GM18951 (cell line): ENCODE results near the gene PLA2G4E.

Source experiments
- POLR2A ChIP-seq: IDR thresholded peaks from 4 replicates; pipeline ENCODE4 v1.6.1; 2011; ENCODE audit warnings: mild to moderate bottlenecking; ENCODE audit not compliant: insufficient read length, insufficient read depth; ENCODE audit errors: extremely low read depth
- in situ Hi-C: fragments of 300-500 bp; cut with MboI; formaldehyde crosslinking; loops from one replicate; pipeline ENCODE4 v1.12.0; 2022; ENCODE audit warnings: low sequenced_read_pairs, mixed read lengths, inconsistent platforms; ENCODE audit not compliant: unreplicated experiment

The PLA2G4E gene

DNA sequence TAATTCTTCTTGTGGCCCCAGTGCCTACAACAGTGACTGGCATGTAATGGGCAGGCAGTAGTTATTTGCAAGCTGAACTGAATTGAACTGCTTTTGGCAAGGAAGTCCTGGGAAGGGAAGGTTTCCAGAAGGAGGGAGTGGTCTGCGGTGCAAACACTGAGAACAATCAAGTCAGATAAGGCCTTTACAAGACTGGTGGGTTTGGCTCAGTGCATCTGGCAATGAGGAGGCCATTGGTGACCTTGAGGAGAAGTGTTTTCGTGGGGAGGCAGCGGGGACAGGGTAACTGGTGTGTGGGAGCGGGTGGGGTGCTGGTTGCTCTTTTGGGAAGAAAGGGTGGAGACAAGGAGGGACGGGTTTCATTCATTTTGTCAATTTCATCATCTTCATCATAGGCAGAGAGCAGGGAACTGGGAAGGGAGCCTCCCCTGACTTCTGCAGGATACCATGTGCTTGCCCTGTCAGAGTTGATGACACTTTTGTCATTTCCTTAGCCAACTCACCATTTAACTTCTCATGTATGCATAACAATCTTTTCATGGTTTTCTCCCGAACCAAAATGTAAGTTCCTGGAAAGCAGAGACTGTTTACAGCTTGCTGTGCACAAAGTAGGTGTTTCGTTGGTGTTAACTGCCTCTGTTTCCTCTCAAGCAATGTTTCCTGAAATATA, 40.1 kb downstream of the PLA2G4E start:
- no peak for TF ChIP-seq POLR2A

DNA sequence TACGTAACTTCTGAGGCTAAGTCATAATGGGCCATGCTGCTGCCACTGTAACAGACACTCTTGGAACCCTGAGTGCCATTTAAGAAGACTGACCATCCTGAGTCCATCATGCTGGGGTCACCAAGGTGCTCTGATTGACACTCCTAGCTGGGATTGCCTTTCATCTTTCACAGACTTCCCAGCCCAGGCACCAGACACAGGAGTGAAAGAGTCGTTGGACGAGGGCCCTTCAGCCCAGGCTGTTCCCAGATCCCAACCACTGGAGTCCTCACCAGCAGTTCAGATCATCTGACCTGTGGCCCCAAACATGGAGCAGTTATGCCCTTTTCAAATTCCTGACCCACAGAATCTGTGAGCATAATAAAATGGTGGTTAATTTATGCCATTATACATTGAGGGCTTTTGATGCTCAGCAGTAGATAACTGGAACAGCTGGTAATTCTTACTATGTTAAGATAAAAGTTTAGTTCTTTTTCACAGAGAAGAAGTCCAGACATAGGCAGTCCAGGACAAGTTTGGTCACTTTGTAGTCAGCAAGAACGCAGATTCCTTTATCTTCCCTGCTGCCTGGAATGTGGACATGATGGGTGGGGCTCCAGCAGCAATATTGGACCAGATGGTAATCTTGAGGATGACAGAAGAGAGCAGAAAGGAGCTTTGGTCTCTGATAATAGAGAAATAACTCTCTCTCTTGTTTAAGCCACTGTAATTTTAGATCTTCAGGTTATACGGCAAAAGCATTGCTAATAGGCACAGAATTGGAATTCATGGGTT, 41.2 kb downstream of the PLA2G4E start:
- in situ Hi-C loops: no loop called here

More for the DNA sequence above, 40.1 kb downstream of the PLA2G4E start:
- in situ Hi-C loops: no loop called here

DNA sequence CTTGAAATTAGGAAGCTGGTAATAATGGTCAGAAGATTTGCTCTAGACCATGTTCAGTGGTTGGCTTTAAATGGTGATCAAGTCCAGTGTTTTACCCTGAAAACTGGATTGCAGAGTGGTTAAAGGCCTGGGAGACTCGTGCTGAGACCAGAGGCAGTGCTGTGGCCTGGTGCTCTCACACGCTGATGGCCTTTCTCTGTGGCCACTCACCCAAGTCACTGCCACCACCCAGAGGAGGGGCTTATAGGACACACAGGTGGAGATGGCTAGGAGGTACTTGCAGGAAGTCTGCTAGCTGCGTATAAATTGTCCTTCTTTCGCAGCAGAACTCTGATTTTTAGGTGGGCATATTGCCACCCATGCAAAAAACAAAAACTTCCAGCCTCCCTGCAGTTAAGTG, 42.3 kb downstream of the PLA2G4E start:
- no peak for TF ChIP-seq POLR2A
- in situ Hi-C loops: no loop called here

More for the DNA sequence above, 41.2 kb downstream of the PLA2G4E start:
- no peak for TF ChIP-seq POLR2A

- no peak for TF ChIP-seq POLR2A
- in situ Hi-C loops: no loop called here
Measured at GRCh38 chr15:41977757-41978383, 43.0 kb downstream of the PLA2G4E start.

DNA sequence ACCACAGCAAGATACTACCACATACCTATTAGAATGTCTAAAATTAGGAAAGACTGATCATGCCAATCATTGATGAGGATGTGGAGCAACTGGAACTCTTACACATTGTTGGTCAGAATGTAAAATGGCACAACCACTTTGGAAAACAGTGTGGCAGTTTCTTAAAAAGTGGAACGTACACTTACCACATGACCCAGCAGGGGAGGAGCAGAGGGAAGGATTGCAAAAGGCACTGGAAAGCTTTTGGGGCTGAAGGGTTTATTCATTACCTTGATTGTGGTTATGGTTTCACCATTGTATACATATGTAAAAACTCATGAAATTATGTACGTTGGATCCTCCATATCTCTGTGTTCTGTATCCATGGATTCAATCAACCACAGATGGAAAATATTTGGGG, 45.2 kb downstream of the PLA2G4E start:
- no peak for TF ChIP-seq POLR2A
- in situ Hi-C loops: no loop called here

DNA sequence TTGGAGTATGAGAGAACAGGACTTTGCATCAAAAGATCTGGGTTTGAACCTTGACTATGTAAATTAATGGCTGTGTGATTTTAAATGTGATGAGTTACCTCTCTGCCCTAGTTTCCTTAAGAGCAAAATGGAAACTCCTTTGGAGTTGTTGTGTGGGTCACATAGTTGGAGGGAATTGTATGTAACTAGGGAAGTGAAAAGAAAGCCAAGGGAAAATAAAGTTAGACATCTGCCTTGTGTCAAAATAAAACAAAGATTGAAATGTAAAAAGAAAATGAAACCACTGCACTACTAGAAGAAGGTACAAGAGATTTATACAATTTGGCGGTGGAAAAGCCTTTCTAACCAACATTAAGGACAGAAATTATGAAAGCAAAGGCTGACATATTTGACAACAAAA, 46.8 kb downstream of the PLA2G4E start:
- in situ Hi-C loops: no loop called here
- no peak for TF ChIP-seq POLR2A

GRCh38 chr15:41972253-41973242, 48.3 kb downstream of the PLA2G4E start, which contains the start of gene EHD4:
EHD4 (minus strand) TSS chr15:41972557; CDS start chr15:41972494, 63 bp downstream.
- in situ Hi-C loops: no loop called here
- TF ChIP-seq POLR2A: peak; percentile 95

DNA sequence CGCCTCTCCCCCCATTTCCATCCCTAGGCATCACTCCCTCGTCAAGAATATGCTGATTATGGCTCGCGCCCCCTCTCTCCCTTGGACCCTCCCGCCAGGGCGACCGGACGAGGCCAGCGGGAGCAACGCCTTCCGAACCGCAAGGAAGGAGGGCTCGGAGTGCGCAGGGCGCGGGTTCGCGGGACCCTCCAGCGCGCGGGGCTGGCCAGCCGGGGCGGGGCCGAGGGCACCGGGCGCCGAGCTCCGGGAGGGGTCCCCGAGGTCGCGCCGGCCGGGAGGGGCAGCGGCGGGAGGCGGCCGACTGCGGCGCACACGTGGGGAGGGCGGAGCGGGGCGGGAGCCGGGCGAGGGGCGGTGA, 49.0 kb downstream of the PLA2G4E start:
- in situ Hi-C loops: no loop called here
- TF ChIP-seq POLR2A: no peak

DNA sequence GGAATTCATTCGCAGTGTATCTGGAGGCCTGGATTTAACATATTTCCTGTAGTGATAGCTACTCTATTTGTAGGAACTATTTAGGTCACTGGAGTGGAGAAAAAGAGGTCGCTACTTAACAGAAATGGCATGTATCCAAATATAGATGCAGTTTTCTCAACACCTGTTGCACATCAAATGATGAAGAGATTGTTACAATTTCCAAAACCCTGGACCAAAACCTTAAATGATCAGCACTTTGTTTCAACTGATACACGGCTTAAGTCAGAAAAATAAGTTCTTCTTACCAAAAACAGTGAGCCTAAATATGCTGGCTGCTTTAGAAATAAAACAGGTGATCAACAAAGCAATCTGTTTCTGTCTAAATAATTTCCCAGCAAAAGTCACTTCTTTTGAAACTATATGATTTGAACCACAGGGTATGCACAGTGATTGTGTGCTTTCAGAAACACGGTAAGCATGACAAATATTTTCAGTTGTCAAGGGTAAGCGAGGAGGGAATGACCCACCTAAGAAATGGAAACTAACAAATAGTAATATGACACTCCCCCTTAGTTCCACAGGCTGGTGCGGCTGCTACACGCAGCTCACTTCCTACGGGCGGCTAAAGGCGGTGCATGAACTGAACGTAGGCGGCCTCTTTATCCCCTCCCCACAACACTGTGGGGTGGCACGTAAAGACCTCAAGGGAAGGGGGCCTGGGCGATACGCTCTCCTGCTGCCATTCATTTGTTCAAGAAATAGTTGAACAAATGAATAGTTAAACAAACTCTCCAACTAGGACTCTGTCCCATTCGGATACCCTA, 49.5 kb downstream of the PLA2G4E start:
- in situ Hi-C loops: no loop called here
- TF ChIP-seq POLR2A: peak; percentile 75

DNA sequence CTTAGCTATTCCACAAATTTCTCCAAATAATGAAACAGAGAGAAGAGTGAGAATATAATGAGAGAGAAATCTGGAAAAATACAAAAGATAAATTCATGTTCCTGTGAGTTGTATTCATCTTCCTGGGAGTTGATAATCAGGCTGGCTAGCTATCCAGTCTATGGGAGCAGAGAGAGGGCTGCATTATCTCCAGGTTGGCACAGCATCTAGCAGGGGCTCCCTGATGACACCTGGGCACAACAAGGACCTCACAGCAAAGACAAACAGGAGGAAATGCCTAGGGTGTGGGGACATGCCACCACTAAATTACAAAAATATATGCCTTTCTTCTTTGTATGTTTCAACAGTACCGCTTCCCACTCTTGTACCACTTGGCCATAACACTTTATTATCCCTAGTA, 50.4 kb downstream of the PLA2G4E start:
- TF ChIP-seq POLR2A: peak; percentile 4
- in situ Hi-C loops: no loop called here

DNA sequence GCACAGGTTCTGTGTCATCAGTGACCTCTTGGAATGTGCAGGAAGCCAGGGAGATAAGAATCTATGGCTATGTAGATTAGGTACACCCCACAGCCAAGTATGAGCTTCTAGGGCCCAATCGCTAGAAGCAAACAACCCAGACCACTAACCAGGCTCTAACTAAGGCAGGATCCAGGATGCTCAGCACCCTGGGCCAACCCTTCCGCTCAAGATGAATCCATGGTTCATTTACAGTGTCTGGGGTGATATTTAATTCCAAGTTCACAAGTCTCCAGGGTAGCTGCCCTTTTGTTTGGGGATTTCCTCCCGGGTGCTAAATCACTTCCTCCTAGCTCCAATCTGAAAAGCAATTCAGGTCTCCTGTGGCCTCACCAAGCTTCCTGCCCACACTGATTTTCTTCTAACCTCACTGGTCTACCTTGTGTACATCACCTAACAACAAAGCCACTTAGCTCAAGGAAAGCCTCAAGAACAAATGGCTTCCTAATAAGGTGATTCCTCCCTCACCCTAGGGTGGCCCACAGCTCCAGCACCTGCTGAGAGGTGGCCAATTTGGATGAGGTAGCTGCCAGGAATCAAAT, 50.9 kb downstream of the PLA2G4E start:
- in situ Hi-C loops: no loop called here
- TF ChIP-seq POLR2A: no peak

- no peak for TF ChIP-seq POLR2A
Measured at GRCh38 chr15:41968701-41969100, 52.1 kb downstream of the PLA2G4E start.

More at GRCh38 chr15:41968701-41969100, 52.1 kb downstream of the PLA2G4E start:
- in situ Hi-C loops: no loop called here
